ENCODE data around the gene KIF20A. TPM values are rescaled to one million over a fixed set of nuclear protein-coding genes. Genes with fewer than 3 reads are reported as not detected.
"Not testable (repeated sequence)": the region's sequence is repeated elsewhere in the genome, so short reads cannot be mapped to it uniquely, and the experiment has no call there.

Gene KIF20A
- polyA plus RNA-seq, 3 donors = 0.11 to 0.18 (median 0.16) TPM

GRCh38 chr5:138180183-138180782 lies 1.4 kb downstream of the KIF20A start:
- WGBS, 3 donors = 68 to 75% (median 70%) methylated on average over 5 of the region's 5 CpGs
- no peak overlapping the region for H3K27ac ChIP-seq (ENCODE audit: low read depth, low read length)

- no peak overlapping the region for H3K27ac ChIP-seq (ENCODE audit: low read depth, low read length)
- 89 to 95% (median 93%) methylated on average over 5 of the region's 5 CpGs for WGBS, 3 donors
These were observed 1.9 kb downstream of the KIF20A start for GRCh38 chr5:138180841-138181240.

- H3K27ac ChIP-seq (ENCODE audit: low read depth, low read length) = no peak overlapping the region
- 88 to 91% (median 91%) methylated on average over 6 of the region's 6 CpGs for WGBS, 3 donors
These were observed 3.9 kb downstream of the KIF20A start for GRCh38 chr5:138182808-138183207.

GRCh38 chr5:138186002-138186447 lies 7.1 kb downstream of the KIF20A start:
- no peak overlapping the region for H3K27ac ChIP-seq (ENCODE audit: low read depth, low read length)
- WGBS, 3 donors = 54 to 87% (median 63%) methylated on average over 2 of the region's 2 CpGs

GRCh38 chr5:138188626-138189025 lies 9.7 kb downstream of the KIF20A start:
- H3K27ac ChIP-seq (ENCODE audit: low read depth, low read length) = no peak overlapping the region
- 87 to 93% (median 89%) methylated on average over 3 of the region's 3 CpGs for WGBS, 3 donors

- no peak overlapping the region for H3K27ac ChIP-seq (ENCODE audit: low read depth, low read length)
- 86 to 93% (median 88%) methylated on average over 3 of the region's 3 CpGs for WGBS, 3 donors
These were observed 13.9 kb downstream of the KIF20A start for GRCh38 chr5:138192826-138193225.

- not testable (repeated sequence) for H3K27ac ChIP-seq (ENCODE audit: low read depth, low read length)
- WGBS, 3 donors = 84 to 88% (median 87%) methylated on average over 5 to 8 of the region's 8 CpGs
These were observed 14.9 kb downstream of the KIF20A start for GRCh38 chr5:138193859-138194258.

- 88 to 95% (median 94%) methylated on average over 3 of the region's 3 CpGs for WGBS, 3 donors
- H3K27ac ChIP-seq (ENCODE audit: low read depth, low read length) = no peak overlapping the region
These were observed 32.1 kb downstream of the KIF20A start for GRCh38 chr5:138210985-138211384.

GRCh38 chr5:138212828-138213160 lies 33.9 kb downstream of the KIF20A start:
- WGBS, 3 donors = 0 to 2% (median 2%) methylated on average over 8 of the region's 8 CpGs
- H3K27ac ChIP-seq (ENCODE audit: low read depth, low read length) = no peak overlapping the region

GRCh38 chr5:138213161-138214029 lies 34.5 kb downstream of the KIF20A start, which contains the start of gene CDC23:
CDC23 (minus strand) TSS chr5:138213323; CDS start chr5:138213312, 11 bp downstream.
- 1 to 2% (median 1%) methylated on average over 32 of the region's 32 CpGs for WGBS, 3 donors

GRCh38 chr5:138216799-138217198 lies 37.9 kb downstream of the KIF20A start:
- 81 to 91% (median 82%) methylated on average over 2 of the region's 2 CpGs for WGBS, 3 donors
- no peak overlapping the region for H3K27ac ChIP-seq (ENCODE audit: low read depth, low read length)

More at GRCh38 chr5:138213161-138214029, 34.5 kb downstream of the KIF20A start, which contains the start of gene CDC23:
- no peak within 1 kb of the TSS for H3K27ac ChIP-seq (ENCODE audit: low read depth, low read length)

GRCh38 chr5:138223532-138223931 lies 44.6 kb downstream of the KIF20A start:
- no peak overlapping the region for H3K27ac ChIP-seq (ENCODE audit: low read depth, low read length)
- WGBS, 3 donors = 85 to 97% (median 97%) methylated on average over 1 of the region's 1 CpG

GRCh38 chr5:138224712-138225111 lies 45.8 kb downstream of the KIF20A start:
- H3K27ac ChIP-seq (ENCODE audit: low read depth, low read length) = no peak overlapping the region
- 86 to 90% (median 87%) methylated on average over 6 of the region's 6 CpGs for WGBS, 3 donors

- H3K27ac ChIP-seq (ENCODE audit: low read depth, low read length) = no peak overlapping the region
These were observed 48.0 kb downstream of the KIF20A start for GRCh38 chr5:138226910-138227309.

GRCh38 chr5:138229387-138229786 lies 50.5 kb downstream of the KIF20A start:
- no peak overlapping the region for H3K27ac ChIP-seq (ENCODE audit: low read depth, low read length)
- WGBS, 3 donors = 56 to 81% (median 65%) methylated on average over 6 of the region's 6 CpGs

GRCh38 chr5:138230261-138230660 lies 51.3 kb downstream of the KIF20A start:
- H3K27ac ChIP-seq (ENCODE audit: low read depth, low read length) = no peak overlapping the region

GRCh38 chr5:138230981-138231589 lies 52.2 kb downstream of the KIF20A start:
- no peak overlapping the region for H3K27ac ChIP-seq (ENCODE audit: low read depth, low read length)
- WGBS, 3 donors = 22 to 57% (median 53%) methylated on average over 7 of the region's 7 CpGs

- 78 to 86% (median 82%) methylated on average over 2 of the region's 2 CpGs for WGBS, 3 donors
- no peak overlapping the region for H3K27ac ChIP-seq (ENCODE audit: low read depth, low read length)
These were observed 54.4 kb downstream of the KIF20A start for GRCh38 chr5:138233280-138233679.

- H3K27ac ChIP-seq (ENCODE audit: low read depth, low read length) = no peak overlapping the region
- 81 to 96% (median 95%) methylated on average over 2 of the region's 2 CpGs for WGBS, 3 donors
These were observed 55.7 kb downstream of the KIF20A start for GRCh38 chr5:138234651-138235050.

All from adipose tissue (tissue), 3 donors.